Neuronal stem cell (in vitro differentiated cells): ENCODE results near the gene KCNQ1.

ENCODE experiments used
- DNase-seq: peaks from one replicate; pipeline ENCODE4 v3.0.0-alpha.2; 2013; ENCODE audit warnings: low spot score
- H2AFZ ChIP-seq: one replicate; pipeline ENCODE4 v1.6.1; 2013; ENCODE audit warnings: mild to moderate bottlenecking, low read length, inconsistent platforms
- H2AK5ac ChIP-seq: 2 replicates; pipeline ENCODE4 v1.6.1; 2013; ENCODE audit warnings: low read depth, mild to moderate bottlenecking, inconsistent platforms, low read length, moderate library complexity, mixed read lengths
- H2BK120ac ChIP-seq: 2 replicates; pipeline ENCODE4 v1.6.1; 2013; ENCODE audit warnings: low read depth, mild to moderate bottlenecking, inconsistent platforms, low read length, moderate library complexity, mixed read lengths
- H2BK12ac ChIP-seq: one replicate; pipeline ENCODE4 v1.6.1; 2013; ENCODE audit warnings: low read length, inconsistent platforms
- H2BK15ac ChIP-seq: 2 replicates; pipeline ENCODE4 v1.6.1; 2013; ENCODE audit warnings: mild to moderate bottlenecking, low read length, inconsistent platforms, mixed read lengths
- H2BK5ac ChIP-seq: one replicate; pipeline ENCODE4 v1.6.1; 2013; ENCODE audit warnings: inconsistent platforms, mild to moderate bottlenecking, low read length, moderate library complexity
- H3K14ac ChIP-seq: one replicate; pipeline ENCODE4 v1.6.1; 2013; ENCODE audit warnings: low read length, inconsistent platforms
- H3K18ac ChIP-seq: 2 replicates; pipeline ENCODE4 v1.6.1; 2013; ENCODE audit warnings: low read length, inconsistent platforms
- H3K23ac ChIP-seq: 2 replicates; pipeline ENCODE4 v1.6.1; 2013; ENCODE audit warnings: low read depth, mild to moderate bottlenecking, mixed read lengths, low read length, inconsistent platforms; ENCODE audit not compliant: poor library complexity
- H3K27ac ChIP-seq: replicated peaks from 3 replicates; pipeline ENCODE4 v1.5.1; 2013; ENCODE audit warnings: low read length, inconsistent platforms
- H3K27me3 ChIP-seq, 3 experiments: 2 replicates each; pipeline ENCODE4 v1.6.1; 2013; ENCODE audit warnings: low read length in 3 of 3, mild to moderate bottlenecking in 2 of 3, inconsistent platforms in 1 of 3, low read depth in 1 of 3, mixed read lengths in 1 of 3, moderate library complexity in 1 of 3; ENCODE audit not compliant: control insufficient read depth in 3 of 3, insufficient read depth in 3 of 3
- H3K36me3 ChIP-seq, 2 donors: replicated peaks in 1 of 2; 2 replicates each; pipeline ENCODE4 v1.6.1; 2013; ENCODE audit warnings: low read length in 2 of 2; ENCODE audit not compliant: control insufficient read depth in 2 of 2, insufficient read depth in 2 of 2
- H3K4ac ChIP-seq: 2 replicates; pipeline ENCODE4 v1.6.1; 2013; ENCODE audit warnings: inconsistent platforms, mild to moderate bottlenecking, low read length, moderate library complexity
- H3K4me1 ChIP-seq, 2 donors: 1 replicate in 1 of 2; 2 replicates in 1 of 2; pipeline ENCODE4 v1.6.1; 2013; ENCODE audit warnings: low read length in 2 of 2, low read depth in 1 of 2; ENCODE audit not compliant: control insufficient read depth in 2 of 2, insufficient read depth in 1 of 2
- H3K4me2 ChIP-seq: one replicate; pipeline ENCODE4 v1.6.1; 2013; ENCODE audit warnings: mild to moderate bottlenecking, low read length, inconsistent platforms; ENCODE audit not compliant: insufficient read depth, poor library complexity, severe bottlenecking
- H3K4me3 ChIP-seq, 2 donors: 2 replicates each; pipeline ENCODE4 v1.5.1; 2013; ENCODE audit warnings: low read length in 2 of 2, mild to moderate bottlenecking in 2 of 2, inconsistent platforms in 1 of 2, moderate library complexity in 1 of 2
- H3K79me1 ChIP-seq: one replicate; pipeline ENCODE4 v1.6.1; 2013; ENCODE audit warnings: low read depth, mild to moderate bottlenecking, inconsistent platforms, low read length, moderate library complexity
- H3K9ac ChIP-seq: one replicate; pipeline ENCODE4 v1.6.1; 2013; ENCODE audit warnings: mild to moderate bottlenecking, low read depth, low read length, inconsistent platforms; ENCODE audit not compliant: poor library complexity
- H3K9me3 ChIP-seq, 2 donors: replicated peaks in 1 of 2; 2 replicates each; pipeline versions ENCODE3 to v1.6.1; 2013; ENCODE audit warnings: low read length in 2 of 2, mild to moderate bottlenecking in 2 of 2, inconsistent platforms in 1 of 2, low read depth in 1 of 2, mixed read lengths in 1 of 2, moderate library complexity in 1 of 2; ENCODE audit not compliant: control insufficient read depth in 2 of 2, insufficient read depth in 1 of 2
- H4K8ac ChIP-seq: one replicate; pipeline ENCODE4 v1.6.1; 2013; ENCODE audit warnings: low read depth, mild to moderate bottlenecking, inconsistent platforms, low read length, moderate library complexity
- H4K91ac ChIP-seq: one replicate; pipeline ENCODE4 v1.6.1; 2013; ENCODE audit warnings: low read length, low read depth, mild to moderate bottlenecking, inconsistent platforms; ENCODE audit not compliant: poor library complexity
- WGBS, 2 donors: extraction: QIAGEN DNeasy Blood & Tissue Kit; methylation state at CpG; one replicate each; pipeline ENCODE4 v1.1.7; 2013; ENCODE audit warnings: missing lambda C conversion rate in 2 of 2, mixed read lengths in 1 of 2; ENCODE audit not compliant: insufficient read length in 2 of 2, insufficient replicate concordance in 1 of 2; ENCODE audit errors: extremely low coverage in 2 of 2; 5-methylcytosine and 5-hydroxymethylcytosine counted together

KCNQ1 gene

GRCh38 chr11:2891326-2892214, 446.8 kb downstream of the KCNQ1 start:
- WGBS, 2 donors: no CpG with 5 or more reads among the region's 17 CpGs
- peak overlapping the region; percentile 88 for H2AFZ ChIP-seq

GRCh38 chr11:2892215-2892966, 447.6 kb downstream of the KCNQ1 start:
- DNase-seq: peak; percentile 73
- Histone ChIP-seq H3K4me3 (peak overlapping the region; percentile 69 to 70), H3K36me3 (no peaks in the 10 kb centered on the region), H3K27me3 (peaks cover 0 to 2% (median 0%) of the 10 kb centered on the region in 3 experiments), H2BK5ac (peak overlapping the region; percentile 69), H2BK15ac (peak overlapping the region; percentile 100), H4K8ac (peak overlapping the region; percentile 77), H3K4me1 (peaks cover 15 to 22% of the 10 kb centered on the region in 2 donors), H3K14ac (peak overlapping the region; percentile 99), H3K79me1 (no peaks in the 10 kb centered on the region), H2AK5ac (peak overlapping the region; percentile 99), H3K4me2 (peak overlapping the region; percentile 84), H4K91ac (peak overlapping the region; percentile 93), H3K27ac (peak overlapping the region; percentile 72), H2AFZ (peak overlapping the region; percentile 88), H3K18ac (peak overlapping the region; percentile 100), H3K9ac (peak overlapping the region; percentile 96), H3K9me3 (no peaks in the 10 kb centered on the region), H3K23ac (peak overlapping the region; percentile 87), H2BK12ac (peak overlapping the region; percentile 99), H3K4ac (no peak overlapping the region), H2BK120ac (peak overlapping the region; percentile 94)
- WGBS, 2 donors: no CpG with 5 or more reads among the region's 34 CpGs

More at GRCh38 chr11:2891326-2892214, 446.8 kb downstream of the KCNQ1 start:
- Histone ChIP-seq H3K4me3 (peak overlapping the region in 1 of 2 donors; percentile 69), H3K27ac (peak overlapping the region; percentile 52), H3K18ac (peak overlapping the region; percentile 96), H2AK5ac (peak overlapping the region; percentile 99), H3K23ac (peak overlapping the region; percentile 29), H3K4ac (no peak overlapping the region), H3K79me1 (no peaks in the 10 kb centered on the region), H3K9me3 (no peaks in the 10 kb centered on the region), H4K91ac (no peak overlapping the region), H3K9ac (peak overlapping the region; percentile 63), H3K4me2 (peak overlapping the region; percentile 84), H2BK120ac (peak overlapping the region; percentile 56), H3K14ac (peak overlapping the region; percentile 84), H2BK12ac (peak overlapping the region; percentile 99), H3K36me3 (no peaks in the 10 kb centered on the region), H4K8ac (peak overlapping the region; percentile 50), H3K4me1 (peaks cover 20 to 30% of the 10 kb centered on the region in 2 donors), H2BK5ac (peak overlapping the region; percentile 88), H2BK15ac (peak overlapping the region; percentile 100), H3K27me3 (peaks cover 0 to 3% (median 2%) of the 10 kb centered on the region in 3 experiments)
- no peak for DNase-seq

- no peak overlapping the region for H2BK12ac ChIP-seq
- peaks cover 15 to 22% of the 10 kb centered on the region in 2 donors for H3K4me1 ChIP-seq
- peak overlapping the region; percentile 63 for H2BK15ac ChIP-seq
- H3K23ac ChIP-seq: peak overlapping the region; percentile 87
- H4K8ac ChIP-seq: peak overlapping the region; percentile 77
- H3K27me3 ChIP-seq: peaks cover 0 to 2% (median 0%) of the 10 kb centered on the region in 3 experiments
- DNase-seq: no peak
- H3K9ac ChIP-seq: peak overlapping the region; percentile 96
- H3K79me1 ChIP-seq: no peaks in the 10 kb centered on the region
- H3K9me3 ChIP-seq: no peaks in the 10 kb centered on the region
- H2AFZ ChIP-seq: peak overlapping the region; percentile 88
- H3K4ac ChIP-seq: no peak overlapping the region
- H3K14ac ChIP-seq: peak overlapping the region; percentile 99
- no peaks in the 10 kb centered on the region for H3K36me3 ChIP-seq
- H2BK120ac ChIP-seq: peak overlapping the region; percentile 56
- peak overlapping the region; percentile 53 for H3K27ac ChIP-seq
- H3K18ac ChIP-seq: peak overlapping the region; percentile 93
- peak overlapping the region; percentile 51 for H3K4me2 ChIP-seq
- peak overlapping the region; percentile 69 for H2BK5ac ChIP-seq
- H4K91ac ChIP-seq: peak overlapping the region; percentile 93
- WGBS, 2 donors: no CpG with 5 or more reads among the region's 4 CpGs
- peak overlapping the region; percentile 84 for H2AK5ac ChIP-seq
- H3K4me3 ChIP-seq: peak overlapping the region; percentile 69 to 70
Measured at GRCh38 chr11:2892967-2893528, 448.2 kb downstream of the KCNQ1 start.
